Stomach (tissue), 9 donors: ENCODE data around the gene AIF1. TPM values are rescaled to one million over a fixed set of nuclear protein-coding genes. Genes with fewer than 3 reads are reported as not detected.
A peak's percentile ranks its signal among the peaks of the same experiment; 100 is the strongest.

Source experiments
- DNase-seq, 2 donors: peaks; one replicate each; pipeline versions ENCODE4 v3.0.0 to v3.0.0-alpha.2; 2013 to 2019
- H3K27ac ChIP-seq, 5 donors: fragments of 200-600 bp in 4 of 5; sonication (generic) in 4 of 5; one replicate each; pipeline ENCODE4 v1.5.1; 2013 to 2019; ENCODE audit warnings: mild to moderate bottlenecking in 1 of 5, moderate library complexity in 1 of 5
- H3K27me3 ChIP-seq, 3 donors: fragments of 200-600 bp; sonication (generic); one replicate each; pipeline ENCODE4 v1.5.1; 2017 to 2019; ENCODE audit warnings: mixed run types in 1 of 3
- H3K36me3 ChIP-seq, 4 donors: fragments of 200-600 bp; sonication (generic); 1 replicate in 3 of 4; 2 replicates in 1 of 4; pipeline ENCODE4 v1.5.1; 2016 to 2019
- H3K4me1 ChIP-seq, 4 donors: fragments of 200-600 bp; sonication (generic); one replicate each; pipeline ENCODE4 v1.5.1; 2016 to 2019
- H3K4me3 ChIP-seq, 4 donors: fragments of 200-600 bp; sonication (generic) in 3 of 4; one replicate each; pipeline ENCODE4 v1.5.1; 2016 to 2019; ENCODE audit warnings: mild to moderate bottlenecking in 1 of 4
- H3K9me3 ChIP-seq, 4 donors: fragments of 200-600 bp; sonication (generic); one replicate each; pipeline ENCODE4 v1.5.1; 2016 to 2019
- EP300 ChIP-seq: sonication (generic); formaldehyde crosslinking; IDR thresholded peaks from one replicate; pipeline ENCODE4 v1.6.1; 2017; ENCODE audit warnings: antibody characterized with exemption
- POLR2A ChIP-seq, 4 donors: fragments of 450-650 bp; IDR thresholded peaks; one replicate each; pipeline ENCODE4 v1.6.1; 2016; ENCODE audit warnings: antibody characterized with exemption in 4 of 4, control low read depth in 2 of 4, mild to moderate bottlenecking in 1 of 4, moderate library complexity in 1 of 4
- POLR2AphosphoS5 ChIP-seq, 3 donors: sonication (generic); formaldehyde crosslinking; IDR thresholded peaks; one replicate each; pipeline ENCODE4 v1.6.1; 2016; ENCODE audit warnings: antibody characterized with exemption in 3 of 3
- WGBS, 5 donors: extraction: QIAGEN DNeasy Blood & Tissue Kit in 3 of 5; methylation state at CpG; one replicate each; pipeline versions ENCODE4 v1.1.5 to v1.1.7; 2013 to 2018; 5-methylcytosine and 5-hydroxymethylcytosine counted together
- intact Hi-C: fragments of 100-400 bp; cut with DNase I; formaldehyde crosslinking; loops from one replicate; pipeline ENCODE4 v1.15.1; 2023; ENCODE audit warnings: low total_unique reads
- polyA plus RNA-seq, 3 donors: library from polyadenylated mRNA; stranded (reverse); fragments of 200-250 nt; gene quantifications; one replicate each; pipeline ENCODE4 v1.2.3, GENCODE V29; 2013
- total RNA-seq, 5 donors: library from RNA; depleted of rRNA; stranded (reverse); fragments of >200 nt; gene quantifications; one replicate each; pipeline versions ENCODE4 v1.1.0 to v1.2.3, GENCODE V29; 2014 to 2016
- TF ChIP-seq, protein P1 (sequence below), 7 experiments: fragments of 450-650 bp in 4 of 7; fragments of 200-600 bp in 3 of 7; sonication (generic) in 3 of 7; IDR thresholded peaks; one replicate each; pipeline ENCODE4 v1.5.1; 2016 to 2019; ENCODE audit warnings: antibody characterized with exemption in 7 of 7, control low read depth in 2 of 7, mild to moderate bottlenecking in 1 of 7
- donor health status: healthy with polysubstance abuse.
- donor health status: Bipolar disorder and iron deficiency.
- donor health status: healthy.

AIF1 gene
- total and polyA plus RNA-seq, 8 donors: 3.2 to 74.2 (median 28.2) TPM; not detected in 1

DNA sequence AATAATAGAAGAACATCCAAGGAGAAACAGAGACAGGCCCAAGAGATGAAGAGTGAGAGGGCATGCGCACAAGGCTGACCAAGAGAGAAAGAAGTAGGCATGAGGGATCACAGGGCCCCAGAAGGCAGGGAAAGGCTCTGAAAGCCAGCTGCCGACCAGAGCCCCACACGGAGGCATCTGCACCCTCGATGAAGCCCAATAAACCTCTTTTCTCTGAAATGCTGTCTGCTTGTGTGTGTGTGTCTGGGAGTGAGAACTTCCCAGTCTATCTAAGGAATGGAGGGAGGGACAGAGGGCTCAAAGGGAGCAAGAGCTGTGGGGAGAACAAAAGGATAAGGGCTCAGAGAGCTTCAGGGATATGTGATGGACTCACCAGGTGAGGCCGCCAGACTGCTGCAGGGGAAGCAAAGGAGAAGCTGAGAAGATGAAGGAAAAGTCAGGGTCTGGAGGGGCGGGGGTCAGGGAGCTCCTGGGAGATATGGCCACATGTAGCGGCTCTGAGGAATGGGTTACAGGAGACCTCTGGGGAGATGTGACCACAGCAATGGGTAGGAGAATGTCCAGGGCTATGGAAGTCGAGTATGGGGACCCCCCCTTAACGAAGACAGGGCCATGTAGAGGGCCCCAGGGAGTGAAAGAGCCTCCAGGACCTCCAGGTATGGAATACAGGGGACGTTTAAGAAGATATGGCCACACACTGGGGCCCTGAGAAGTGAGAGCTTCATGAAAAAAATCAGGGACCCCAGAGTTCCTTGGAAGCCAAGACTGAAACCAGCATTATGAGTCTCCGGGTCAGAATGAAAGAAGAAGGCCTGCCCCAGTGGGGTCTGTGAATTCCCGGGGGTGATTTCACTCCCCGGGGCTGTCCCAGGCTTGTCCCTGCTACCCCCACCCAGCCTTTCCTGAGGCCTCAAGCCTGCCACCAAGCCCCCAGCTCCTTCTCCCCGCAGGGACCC lies 40.6 kb upstream of the AIF1 start:
- Histone ChIP-seq H3K4me3 (no peak overlapping the region), H3K27ac (peak overlapping the region in 2 of 5 donors; percentile 56 to 76), H3K4me1 (peaks cover 0 to 18% (median under 1%) of the 10 kb centered on the region in 4 donors), H3K27me3 (peaks cover 0 to 8% (median 0%) of the 10 kb centered on the region in 3 donors), H3K9me3 (no peaks in the 10 kb centered on the region), H3K36me3 (no peaks in the 10 kb centered on the region)
- no peak for DNase-seq
- intact Hi-C loops: no loop called here
- WGBS, 5 donors: 69 to 84% (median 75%) methylated on average over 14 of the region's 14 CpGs
- TF ChIP-seq, protein P1, sequence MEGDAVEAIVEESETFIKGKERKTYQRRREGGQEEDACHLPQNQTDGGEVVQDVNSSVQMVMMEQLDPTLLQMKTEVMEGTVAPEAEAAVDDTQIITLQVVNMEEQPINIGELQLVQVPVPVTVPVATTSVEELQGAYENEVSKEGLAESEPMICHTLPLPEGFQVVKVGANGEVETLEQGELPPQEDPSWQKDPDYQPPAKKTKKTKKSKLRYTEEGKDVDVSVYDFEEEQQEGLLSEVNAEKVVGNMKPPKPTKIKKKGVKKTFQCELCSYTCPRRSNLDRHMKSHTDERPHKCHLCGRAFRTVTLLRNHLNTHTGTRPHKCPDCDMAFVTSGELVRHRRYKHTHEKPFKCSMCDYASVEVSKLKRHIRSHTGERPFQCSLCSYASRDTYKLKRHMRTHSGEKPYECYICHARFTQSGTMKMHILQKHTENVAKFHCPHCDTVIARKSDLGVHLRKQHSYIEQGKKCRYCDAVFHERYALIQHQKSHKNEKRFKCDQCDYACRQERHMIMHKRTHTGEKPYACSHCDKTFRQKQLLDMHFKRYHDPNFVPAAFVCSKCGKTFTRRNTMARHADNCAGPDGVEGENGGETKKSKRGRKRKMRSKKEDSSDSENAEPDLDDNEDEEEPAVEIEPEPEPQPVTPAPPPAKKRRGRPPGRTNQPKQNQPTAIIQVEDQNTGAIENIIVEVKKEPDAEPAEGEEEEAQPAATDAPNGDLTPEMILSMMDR (IDR thresholded peaks at IDR 0.05): no peak
- TF ChIP-seq POLR2A (IDR thresholded peaks at IDR 0.05) (no peak), POLR2AphosphoS5 (IDR thresholded peaks at IDR 0.05) (no peak), EP300 (no peak)

DNA sequence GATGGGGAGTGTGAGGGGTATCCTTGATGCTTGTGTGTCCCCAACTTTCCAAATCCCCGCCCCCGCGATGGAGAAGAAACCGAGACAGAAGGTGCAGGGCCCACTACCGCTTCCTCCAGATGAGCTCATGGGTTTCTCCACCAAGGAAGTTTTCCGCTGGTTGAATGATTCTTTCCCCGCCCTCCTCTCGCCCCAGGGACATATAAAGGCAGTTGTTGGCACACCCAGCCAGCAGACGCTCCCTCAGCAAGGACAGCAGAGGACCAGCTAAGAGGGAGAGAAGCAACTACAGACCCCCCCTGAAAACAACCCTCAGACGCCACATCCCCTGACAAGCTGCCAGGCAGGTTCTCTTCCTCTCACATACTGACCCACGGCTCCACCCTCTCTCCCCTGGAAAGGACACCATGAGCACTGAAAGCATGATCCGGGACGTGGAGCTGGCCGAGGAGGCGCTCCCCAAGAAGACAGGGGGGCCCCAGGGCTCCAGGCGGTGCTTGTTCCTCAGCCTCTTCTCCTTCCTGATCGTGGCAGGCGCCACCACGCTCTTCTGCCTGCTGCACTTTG lies 39.6 kb upstream of the AIF1 start, which contains the start of gene TNF:
TSS of gene TNF (plus strand) at position 231 of the 567 bp plus-strand sequence. CDS start at position 408, 177 bp downstream.
- DNase-seq: peak; percentile 32 to 60
- Histone ChIP-seq H3K9me3 (no peaks in the 10 kb centered on the region), H3K36me3 (no peaks in the 10 kb centered on the region), H3K27ac (peak within 1 kb of the TSS in 4 of 5 donors; percentile 49 to 76 (median 57)), H3K4me1 (peaks cover 0 to 21% (median 2%) of the 10 kb centered on the region in 4 donors), H3K27me3 (peaks cover 0 to 8% (median 0%) of the 10 kb centered on the region in 3 donors), H3K4me3 (peak within 1 kb of the TSS; percentile 14 to 40 (median 32))
- 42 to 69% (median 46%) methylated on average over 17 to 19 of the region's 19 CpGs for WGBS, 5 donors
- TF ChIP-seq POLR2A (IDR thresholded peaks at IDR 0.05) (no peak), POLR2AphosphoS5 (IDR thresholded peaks at IDR 0.05) (peak in 2 of 3 donors; percentile 63 to 64)
- TF ChIP-seq, protein P1 (IDR thresholded peaks at IDR 0.05): no peak
- intact Hi-C loops: no loop called here

DNA sequence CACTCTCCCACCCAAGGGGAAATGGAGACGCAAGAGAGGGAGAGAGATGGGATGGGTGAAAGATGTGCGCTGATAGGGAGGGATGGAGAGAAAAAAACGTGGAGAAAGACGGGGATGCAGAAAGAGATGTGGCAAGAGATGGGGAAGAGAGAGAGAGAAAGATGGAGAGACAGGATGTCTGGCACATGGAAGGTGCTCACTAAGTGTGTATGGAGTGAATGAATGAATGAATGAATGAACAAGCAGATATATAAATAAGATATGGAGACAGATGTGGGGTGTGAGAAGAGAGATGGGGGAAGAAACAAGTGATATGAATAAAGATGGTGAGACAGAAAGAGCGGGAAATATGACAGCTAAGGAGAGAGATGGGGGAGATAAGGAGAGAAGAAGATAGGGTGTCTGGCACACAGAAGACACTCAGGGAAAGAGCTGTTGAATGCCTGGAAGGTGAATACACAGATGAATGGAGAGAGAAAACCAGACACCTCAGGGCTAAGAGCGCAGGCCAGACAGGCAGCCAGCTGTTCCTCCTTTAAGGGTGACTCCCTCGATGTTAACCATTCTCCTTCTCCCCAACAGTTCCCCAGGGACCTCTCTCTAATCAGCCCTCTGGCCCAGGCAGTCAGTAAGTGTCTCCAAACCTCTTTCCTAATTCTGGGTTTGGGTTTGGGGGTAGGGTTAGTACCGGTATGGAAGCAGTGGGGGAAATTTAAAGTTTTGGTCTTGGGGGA lies 38.9 kb upstream of the AIF1 start:
- H3K27me3 ChIP-seq: peaks cover 0 to 8% (median 0%) of the 10 kb centered on the region in 3 donors
- peak overlapping the region in 4 of 5 donors; percentile 49 to 76 (median 57) for H3K27ac ChIP-seq
- no peak for DNase-seq
- 57 to 72% (median 71%) methylated on average over 8 of the region's 8 CpGs for WGBS, 5 donors
- H3K4me1 ChIP-seq: peaks cover 4 to 25% (median 7%) of the 10 kb centered on the region in 4 donors
- peak overlapping the region; percentile 14 to 40 (median 32) for H3K4me3 ChIP-seq
- intact Hi-C loops: no loop called here
- no peaks in the 10 kb centered on the region for H3K36me3 ChIP-seq
- TF ChIP-seq POLR2A (IDR thresholded peaks at IDR 0.05): no peak
- TF ChIP-seq, protein P1 (IDR thresholded peaks at IDR 0.05): no peak
- no peaks in the 10 kb centered on the region for H3K9me3 ChIP-seq
